Natural killer cell (primary cell): ENCODE data around the gene C1QC. TPM values are rescaled to one million over a fixed set of nuclear protein-coding genes. Genes with fewer than 3 reads are reported as not detected.

Source experiments
- ATAC-seq, 3 donors: fragments of 150-1000 bp in 2 of 3; fragments of 200-7000 bp in 1 of 3; cut with Tn5 transposase; 1 replicate in 1 of 3; 2 replicates in 2 of 3; pipeline ENCODE4 v1.10.0; 2021; ENCODE audit warnings: mild to moderate bottlenecking in 2 of 3, moderate library complexity in 2 of 3
- DNase-seq, 2 donors: peaks; one replicate each; pipeline versions ENCODE4 v3.0.0 to v3.0.0-alpha.2; 2013 to 2021; ENCODE audit warnings: mixed read lengths in 1 of 2
- H3K27ac ChIP-seq: one replicate; pipeline ENCODE4 v1.5.1; 2013; ENCODE audit warnings: mild to moderate bottlenecking, low read length
- H3K27me3 ChIP-seq: one replicate; pipeline ENCODE4 v1.6.1; 2013; ENCODE audit warnings: low read length; ENCODE audit not compliant: control insufficient read depth, insufficient read depth
- H3K36me3 ChIP-seq: one replicate; pipeline ENCODE4 v1.6.1; 2013; ENCODE audit warnings: low read length; ENCODE audit not compliant: control insufficient read depth, insufficient read depth
- H3K4me1 ChIP-seq: one replicate; pipeline ENCODE4 v1.6.1; 2013; ENCODE audit warnings: low read length; ENCODE audit not compliant: control insufficient read depth, insufficient read depth
- H3K4me3 ChIP-seq: one replicate; pipeline ENCODE4 v1.5.1; 2013; ENCODE audit warnings: low read length
- H3K9me3 ChIP-seq: one replicate; pipeline ENCODE4 v1.6.1; 2013; ENCODE audit warnings: low read length; ENCODE audit not compliant: control insufficient read depth, insufficient read depth
- H3K27ac Mint-ChIP-seq, 2 donors: one replicate each; pipeline ENCODE4 v1.8.0; 2022; ENCODE audit warnings: mild to moderate bottlenecking in 2 of 2, mixed read lengths in 2 of 2, moderate library complexity in 1 of 2
- H3K27me3 Mint-ChIP-seq, 2 donors: one replicate each; pipeline ENCODE4 v1.8.0; 2022; ENCODE audit warnings: low read depth in 2 of 2, mixed read lengths in 2 of 2
- H3K36me3 Mint-ChIP-seq: one replicate; pipeline ENCODE4 v1.8.0; 2022; ENCODE audit warnings: mixed read lengths
- H3K4me1 Mint-ChIP-seq, 2 donors: one replicate each; pipeline ENCODE4 v1.8.0; 2022; ENCODE audit warnings: mixed read lengths in 2 of 2
- H3K4me3 Mint-ChIP-seq: one replicate; pipeline ENCODE4 v1.8.0; 2022; ENCODE audit warnings: mild to moderate bottlenecking, moderate library complexity, mixed read lengths
- H3K9me3 Mint-ChIP-seq, 2 donors: one replicate each; pipeline ENCODE4 v1.8.0; 2022; ENCODE audit warnings: mixed read lengths in 2 of 2
- WGBS: methylation state at CpG from one replicate; pipeline ENCODE4 v1.1.7; 2013; ENCODE audit warnings: missing lambda C conversion rate; ENCODE audit not compliant: insufficient coverage; 5-methylcytosine and 5-hydroxymethylcytosine counted together
- intact Hi-C: fragments of 100-400 bp; cut with micrococcal nuclease; formaldehyde crosslinking; loops from one replicate; pipeline ENCODE4 v1.14.2; 2022
- total RNA-seq, 4 donors: library from RNA; stranded (reverse); fragments of 120-200 nt in 1 of 4; gene quantifications; one replicate each; pipeline versions ENCODE4 v1.2.3 to v1.2.4, GENCODE V29; 2013 to 2022
- TF ChIP-seq, protein P1 (sequence below): fragments of 200-600 bp; IDR thresholded peaks from one replicate; pipeline ENCODE4 v1.8.0; 2022; ENCODE audit warnings: antibody characterized with exemption

The C1QC gene
- total RNA-seq, 3 donors from 2014 or later (not counting 1 experiment from before 2014, with no cell fraction given): 0.33 TPM; not detected in 2

GRCh38 chr1:22658385-22659163, 15.1 kb downstream of the C1QC start:
- ATAC-seq (no peak), DNase-seq (no peak)
- no peak overlapping the region for H3K4me3 Mint-ChIP-seq
- Histone ChIP-seq H3K27me3 (no peaks in the 10 kb centered on the region), H3K36me3 (no peaks in the 10 kb centered on the region), H3K4me1 (no peaks in the 10 kb centered on the region), H3K4me3 (no peak overlapping the region), H3K27ac (no peak overlapping the region), H3K9me3 (no peaks in the 10 kb centered on the region)
- intact Hi-C loops: no loop called here
- no peaks in the 10 kb centered on the region for H3K4me1 Mint-ChIP-seq
- WGBS: 67% methylated on average over 3 of the region's 3 CpGs
- H3K36me3 Mint-ChIP-seq: no peaks in the 10 kb centered on the region
- H3K27me3 Mint-ChIP-seq: peaks cover 0 to 4% of the 10 kb centered on the region in 2 donors
- no peaks in the 10 kb centered on the region for H3K9me3 Mint-ChIP-seq
- TF ChIP-seq, protein P1, sequence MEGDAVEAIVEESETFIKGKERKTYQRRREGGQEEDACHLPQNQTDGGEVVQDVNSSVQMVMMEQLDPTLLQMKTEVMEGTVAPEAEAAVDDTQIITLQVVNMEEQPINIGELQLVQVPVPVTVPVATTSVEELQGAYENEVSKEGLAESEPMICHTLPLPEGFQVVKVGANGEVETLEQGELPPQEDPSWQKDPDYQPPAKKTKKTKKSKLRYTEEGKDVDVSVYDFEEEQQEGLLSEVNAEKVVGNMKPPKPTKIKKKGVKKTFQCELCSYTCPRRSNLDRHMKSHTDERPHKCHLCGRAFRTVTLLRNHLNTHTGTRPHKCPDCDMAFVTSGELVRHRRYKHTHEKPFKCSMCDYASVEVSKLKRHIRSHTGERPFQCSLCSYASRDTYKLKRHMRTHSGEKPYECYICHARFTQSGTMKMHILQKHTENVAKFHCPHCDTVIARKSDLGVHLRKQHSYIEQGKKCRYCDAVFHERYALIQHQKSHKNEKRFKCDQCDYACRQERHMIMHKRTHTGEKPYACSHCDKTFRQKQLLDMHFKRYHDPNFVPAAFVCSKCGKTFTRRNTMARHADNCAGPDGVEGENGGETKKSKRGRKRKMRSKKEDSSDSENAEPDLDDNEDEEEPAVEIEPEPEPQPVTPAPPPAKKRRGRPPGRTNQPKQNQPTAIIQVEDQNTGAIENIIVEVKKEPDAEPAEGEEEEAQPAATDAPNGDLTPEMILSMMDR: no peak
- H3K27ac Mint-ChIP-seq: no peak overlapping the region

DNA sequence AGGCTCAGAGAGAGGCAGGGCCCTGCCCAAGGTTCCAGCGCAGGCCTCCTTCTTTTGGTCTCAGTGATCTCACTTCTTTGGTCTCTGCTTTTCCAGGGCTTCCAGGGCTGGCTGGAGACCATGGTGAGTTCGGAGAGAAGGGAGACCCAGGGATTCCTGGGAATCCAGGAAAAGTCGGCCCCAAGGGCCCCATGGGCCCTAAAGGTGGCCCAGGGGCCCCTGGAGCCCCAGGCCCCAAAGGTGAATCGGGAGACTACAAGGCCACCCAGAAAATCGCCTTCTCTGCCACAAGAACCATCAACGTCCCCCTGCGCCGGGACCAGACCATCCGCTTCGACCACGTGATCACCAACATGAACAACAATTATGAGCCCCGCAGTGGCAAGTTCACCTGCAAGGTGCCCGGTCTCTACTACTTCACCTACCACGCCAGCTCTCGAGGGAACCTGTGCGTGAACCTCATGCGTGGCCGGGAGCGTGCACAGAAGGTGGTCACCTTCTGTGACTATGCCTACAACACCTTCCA, 17.3 kb downstream of the C1QC start:
- no peak overlapping the region for H3K4me3 ChIP-seq
- H3K9me3 Mint-ChIP-seq: no peaks in the 10 kb centered on the region
- no peak overlapping the region for H3K4me3 Mint-ChIP-seq
- no peak overlapping the region for H3K27ac Mint-ChIP-seq
- no peaks in the 10 kb centered on the region for H3K4me1 Mint-ChIP-seq
- no peaks in the 10 kb centered on the region for H3K9me3 ChIP-seq
- H3K36me3 Mint-ChIP-seq: no peaks in the 10 kb centered on the region
- WGBS: 91% methylated on average over 19 of the region's 19 CpGs
- intact Hi-C loops: no loop called here
- TF ChIP-seq, protein P1: no peak
- H3K27ac ChIP-seq: no peak overlapping the region
- no peaks in the 10 kb centered on the region for H3K4me1 ChIP-seq
- no peak for DNase-seq
- H3K27me3 ChIP-seq: no peaks in the 10 kb centered on the region
- H3K36me3 ChIP-seq: no peaks in the 10 kb centered on the region
- no peak for ATAC-seq
- peaks cover 0 to 3% of the 10 kb centered on the region in 2 donors for H3K27me3 Mint-ChIP-seq

GRCh38 chr1:22661880-22662279, 18.4 kb downstream of the C1QC start:
- intact Hi-C loops: no loop called here
- DNase-seq (no peak), ATAC-seq (no peak)
- Histone ChIP-seq H3K27ac (no peak overlapping the region), H3K4me3 (no peak overlapping the region), H3K36me3 (no peaks in the 10 kb centered on the region), H3K9me3 (no peaks in the 10 kb centered on the region), H3K4me1 (no peaks in the 10 kb centered on the region), H3K27me3 (no peaks in the 10 kb centered on the region)
- no peak overlapping the region for H3K27ac Mint-ChIP-seq
- no peaks in the 10 kb centered on the region for H3K9me3 Mint-ChIP-seq
- no peak overlapping the region for H3K4me3 Mint-ChIP-seq
- TF ChIP-seq, protein P1: no peak
- H3K27me3 Mint-ChIP-seq: peaks cover 0 to 3% of the 10 kb centered on the region in 2 donors
- H3K4me1 Mint-ChIP-seq: no peaks in the 10 kb centered on the region
- 81% methylated on average over 2 of the region's 2 CpGs for WGBS
- H3K36me3 Mint-ChIP-seq: no peaks in the 10 kb centered on the region
